ENCODE data around the gene RXFP2. TPM values are rescaled to one million over a fixed set of nuclear protein-coding genes. Genes with fewer than 3 reads are reported as not detected.

Gene RXFP2
- total RNA-seq, 1 donor from 2014 or later = not detected

DNA sequence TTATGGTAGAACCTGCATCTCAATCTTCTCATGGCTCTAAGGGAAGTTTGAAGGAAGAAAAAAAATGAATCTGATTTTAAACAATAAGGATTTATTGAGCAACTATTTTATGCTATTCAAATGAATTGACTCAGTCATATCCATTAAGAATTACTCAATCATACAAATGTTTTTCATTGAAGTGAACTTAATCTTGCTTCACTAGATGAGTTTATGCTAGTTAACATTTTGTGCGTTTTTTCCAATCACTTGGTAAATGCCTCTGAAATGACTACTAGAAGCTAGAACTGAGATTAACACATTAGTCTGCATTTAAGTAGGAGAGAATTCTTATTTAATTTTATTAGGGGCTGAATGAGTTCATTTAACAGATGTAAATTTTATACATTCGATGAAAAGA, 25.2 kb downstream of the RXFP2 start:
- intact Hi-C loops (cut with DNase I) = no loop called here

DNA sequence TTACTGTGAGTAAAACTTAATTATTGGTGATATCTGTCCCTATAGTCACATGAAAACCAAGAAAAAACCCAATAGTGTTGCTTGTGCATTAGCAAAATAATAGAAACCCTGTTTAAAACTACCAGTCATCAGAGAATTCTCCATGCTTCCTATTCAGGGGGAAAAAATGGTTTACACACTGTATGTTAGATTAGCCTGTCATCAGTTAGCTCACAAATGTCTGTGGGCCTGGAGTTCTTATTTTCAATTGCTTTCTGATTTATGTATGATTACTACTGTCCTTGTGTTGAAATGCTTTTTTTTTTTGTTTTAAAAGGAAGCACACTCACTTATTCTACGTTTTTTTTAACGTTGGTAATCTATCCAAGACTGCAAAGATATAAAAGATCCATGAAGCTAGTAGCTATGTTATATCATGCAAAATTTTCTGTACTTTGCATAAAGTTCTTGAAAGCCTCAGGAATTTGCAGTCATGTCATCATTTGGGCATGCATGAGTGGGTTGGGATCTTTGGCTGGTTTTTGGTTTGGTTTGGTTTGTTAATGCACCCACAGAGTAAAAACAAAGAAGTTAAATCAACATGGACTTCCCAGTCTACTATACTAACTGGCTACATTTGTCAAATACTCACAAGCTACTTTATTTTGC, 25.9 kb downstream of the RXFP2 start:
- DNase-seq (ENCODE audit: missing footprints) (no peak), ATAC-seq (no peak)
- intact Hi-C loops (cut with DNase I) = no loop called here

More for the DNA sequence above, 25.2 kb downstream of the RXFP2 start:
- no peak for DNase-seq (ENCODE audit: missing footprints)
- ATAC-seq = no peak

DNA sequence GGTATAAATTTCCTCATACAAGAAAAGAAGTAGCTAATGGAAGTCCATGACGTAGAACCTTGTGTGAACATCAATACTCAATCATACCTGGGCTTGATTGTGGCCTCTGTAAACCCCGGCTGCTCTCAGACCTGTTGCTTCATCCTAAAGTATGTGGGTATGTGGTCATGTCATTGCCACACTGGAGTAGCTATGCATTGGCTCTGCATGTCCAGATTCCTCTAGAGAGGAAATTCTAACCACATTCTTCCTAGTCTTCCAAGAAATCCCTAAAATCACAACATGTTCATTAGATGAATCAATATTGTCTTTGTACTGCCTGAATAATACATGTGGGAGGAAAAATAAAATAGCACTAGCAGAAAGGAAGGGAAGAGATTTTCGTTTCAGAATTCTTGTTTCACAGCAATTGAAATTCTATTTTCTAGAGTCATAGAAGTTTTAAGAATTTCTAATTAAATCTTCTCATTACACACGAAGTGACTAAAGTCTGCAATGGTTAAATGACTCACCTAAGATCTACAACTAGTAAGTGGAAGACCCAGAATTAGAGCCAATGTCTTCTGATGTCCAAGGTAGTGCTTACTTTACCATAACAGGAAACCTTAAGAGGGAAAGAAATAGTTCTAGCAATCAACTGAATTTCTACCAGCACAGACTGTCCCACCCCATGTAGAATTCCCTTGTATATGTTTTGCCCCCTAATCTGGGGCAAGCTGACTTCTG, 28.0 kb downstream of the RXFP2 start:
- no peak for ATAC-seq
- intact Hi-C loops (cut with DNase I) = no loop called here
- DNase-seq (ENCODE audit: missing footprints) = no peak

DNA sequence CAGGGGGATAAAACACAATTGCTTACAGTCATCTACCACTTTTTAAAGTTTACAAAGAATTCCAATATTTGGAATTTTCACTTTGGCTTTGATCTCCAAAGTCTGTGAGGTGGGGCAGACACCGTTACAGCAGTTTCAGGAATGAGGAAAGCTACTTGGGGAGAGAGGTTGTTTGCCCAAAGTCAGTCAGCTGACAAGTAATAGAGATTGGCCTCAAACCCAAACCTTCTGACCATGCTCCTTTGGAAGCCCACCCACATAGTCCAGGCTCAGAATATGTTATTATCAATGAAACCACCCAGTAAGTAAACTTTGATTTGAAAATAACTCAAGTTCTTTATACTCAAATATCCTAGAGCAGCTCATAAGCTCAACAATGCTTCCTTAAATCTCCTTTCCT, 29.0 kb downstream of the RXFP2 start:
- intact Hi-C loops (cut with DNase I) = no loop called here
- DNase-seq (ENCODE audit: missing footprints) (no peak), ATAC-seq (no peak)

DNA sequence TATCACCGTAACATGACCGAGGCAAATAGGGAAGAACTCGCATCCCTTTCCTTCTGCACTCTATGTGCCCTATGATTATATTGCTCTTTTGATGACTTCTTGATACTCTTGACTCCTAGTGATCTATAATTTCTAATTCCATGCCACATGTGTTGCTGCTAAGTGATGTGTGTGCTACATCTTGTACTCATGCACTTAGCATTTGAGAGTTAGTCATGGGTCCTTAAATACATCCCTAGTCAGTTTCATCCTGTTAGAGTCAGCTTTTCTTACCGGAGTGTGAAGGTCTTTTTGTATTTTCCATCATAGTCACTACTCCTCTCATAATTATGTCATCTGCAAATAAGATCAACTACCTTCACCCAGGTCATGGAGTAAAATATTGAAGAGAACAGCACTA, 30.2 kb downstream of the RXFP2 start:
- DNase-seq (ENCODE audit: missing footprints) = no peak
- intact Hi-C loops (cut with DNase I) = no loop called here
- no peak for ATAC-seq

DNA sequence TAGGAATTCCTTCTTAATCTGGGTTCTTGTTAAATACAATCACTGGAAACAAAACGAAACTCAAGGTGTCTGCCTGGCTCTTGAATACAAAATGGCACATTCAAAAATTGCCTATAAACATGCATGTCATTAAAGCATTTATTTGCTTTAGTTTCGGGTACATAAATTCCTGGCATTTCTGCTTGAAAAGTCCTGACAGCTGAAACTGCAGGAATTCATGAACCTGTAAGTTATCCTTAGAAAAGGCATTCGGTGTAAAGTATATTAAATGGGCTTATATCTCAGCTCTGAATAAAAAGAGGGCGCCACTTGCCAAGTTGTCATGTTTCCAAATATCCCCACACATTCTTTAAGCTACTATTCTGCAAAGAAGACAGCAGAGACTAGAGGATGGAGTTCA, 32.9 kb downstream of the RXFP2 start:
- no peak for DNase-seq (ENCODE audit: missing footprints)
- ATAC-seq = no peak
- intact Hi-C loops (cut with DNase I) = no loop called here

DNA sequence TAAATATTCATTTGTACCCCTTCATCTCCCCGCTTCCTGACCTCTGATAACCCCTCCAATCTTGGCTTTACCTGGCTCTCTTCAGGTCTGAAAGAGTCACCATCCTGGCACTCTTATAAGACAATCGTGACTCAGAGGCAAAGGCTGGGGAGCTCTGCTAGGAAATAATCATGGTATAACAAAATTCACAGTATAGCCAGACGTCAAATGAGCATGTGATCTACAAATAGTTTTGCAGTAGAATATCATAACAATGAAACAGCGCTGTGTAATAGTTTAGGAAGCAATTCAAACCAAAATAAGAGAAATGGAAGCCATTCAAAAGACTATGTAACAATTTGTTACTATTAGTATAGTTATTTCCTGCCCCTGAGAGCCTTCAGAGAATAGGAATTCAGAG, 34.2 kb downstream of the RXFP2 start:
- intact Hi-C loops (cut with DNase I) = no loop called here
- no peak for ATAC-seq
- no peak for DNase-seq (ENCODE audit: missing footprints)

DNA sequence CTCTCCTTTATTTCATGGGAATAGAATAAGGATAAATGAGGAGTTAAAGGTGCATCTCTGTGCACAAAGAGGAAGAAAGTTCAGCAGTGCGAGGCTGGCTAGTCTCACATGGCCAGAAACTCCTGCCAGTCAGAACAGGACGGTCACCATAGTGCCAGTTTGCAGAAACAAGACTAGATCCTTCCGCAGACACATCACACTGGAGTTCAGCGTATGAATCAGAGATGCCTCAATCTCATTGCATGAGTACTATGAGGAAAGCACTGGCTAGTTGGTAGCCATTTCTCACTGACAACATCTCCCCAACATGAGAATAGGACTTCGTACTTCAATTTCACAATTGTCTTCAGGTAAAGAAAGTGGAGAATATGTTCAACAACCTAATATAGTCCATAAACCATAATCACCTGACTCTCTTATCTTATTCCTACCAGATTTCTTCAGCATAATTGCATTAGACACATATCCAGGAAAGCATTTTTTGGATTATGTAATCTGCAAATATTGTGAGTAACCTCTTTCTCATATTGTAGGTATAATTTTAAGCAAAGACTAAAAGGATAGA, 34.9 kb downstream of the RXFP2 start:
- intact Hi-C loops (cut with DNase I) = no loop called here
- DNase-seq (ENCODE audit: missing footprints) (no peak), ATAC-seq (no peak)

DNA sequence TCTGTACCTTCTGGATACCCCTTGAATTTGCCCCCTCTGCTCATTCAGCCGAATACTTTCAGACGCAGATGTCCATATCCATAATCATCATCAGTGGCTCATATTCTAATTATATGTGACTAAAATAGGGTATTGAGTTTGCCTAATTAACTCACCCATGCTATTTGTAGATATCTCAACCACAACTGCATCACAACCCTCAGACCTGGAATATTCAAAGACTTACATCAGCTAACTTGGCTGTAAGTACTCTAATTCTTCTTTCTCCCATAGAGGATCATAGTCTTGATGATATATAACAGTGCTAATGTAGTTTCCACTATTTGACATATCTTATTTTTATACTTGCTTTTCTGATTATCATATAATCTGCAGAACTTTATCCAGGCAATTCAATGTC, 35.8 kb downstream of the RXFP2 start:
- no peak for ATAC-seq
- DNase-seq (ENCODE audit: missing footprints) = no peak
- intact Hi-C loops (cut with DNase I) = no loop called here

DNA sequence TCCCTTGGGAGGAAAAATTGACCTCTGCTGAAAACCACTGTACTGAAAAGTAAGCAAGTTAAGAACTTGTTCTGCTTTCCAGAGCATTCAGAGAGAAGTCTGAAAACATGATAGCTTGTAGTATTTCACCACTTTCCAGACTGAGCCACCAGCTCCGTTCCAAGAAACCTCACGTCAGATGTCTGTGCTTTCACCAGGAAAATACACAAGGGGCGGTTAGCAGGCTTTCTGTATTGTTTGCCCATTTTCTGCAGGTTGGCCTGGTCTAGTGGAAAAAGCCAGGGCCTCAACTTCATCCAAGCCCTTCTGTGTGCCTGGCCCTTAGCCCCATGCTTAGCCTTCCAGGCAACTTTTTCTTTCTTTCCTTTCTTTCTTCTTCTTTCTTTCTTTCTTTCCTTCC, 36.4 kb downstream of the RXFP2 start:
- ATAC-seq (peak; percentile 95), DNase-seq (ENCODE audit: missing footprints) (no peak)
- intact Hi-C loops (cut with DNase I) = no loop called here

DNA sequence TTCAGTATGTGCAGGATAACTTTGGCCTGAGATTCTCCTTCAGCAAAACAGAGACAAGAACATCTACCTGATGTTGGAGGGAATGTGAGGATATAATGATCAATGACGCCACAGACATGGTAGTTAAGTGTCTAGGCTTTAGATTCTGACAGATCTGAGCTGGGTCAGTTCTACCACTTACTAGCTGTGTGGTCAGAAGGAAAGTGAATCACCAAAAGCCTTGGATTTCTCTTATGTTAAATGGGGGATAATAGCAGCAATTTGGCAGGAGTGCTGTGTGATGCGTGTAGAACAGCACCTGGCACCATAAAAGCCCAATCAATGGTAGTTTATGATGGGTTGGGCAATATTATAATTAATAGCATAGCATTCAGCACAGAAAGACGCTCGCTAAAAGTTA, 41.7 kb downstream of the RXFP2 start:
- ATAC-seq = no peak
- intact Hi-C loops (cut with DNase I) = no loop called here
- no peak for DNase-seq (ENCODE audit: missing footprints)

DNA sequence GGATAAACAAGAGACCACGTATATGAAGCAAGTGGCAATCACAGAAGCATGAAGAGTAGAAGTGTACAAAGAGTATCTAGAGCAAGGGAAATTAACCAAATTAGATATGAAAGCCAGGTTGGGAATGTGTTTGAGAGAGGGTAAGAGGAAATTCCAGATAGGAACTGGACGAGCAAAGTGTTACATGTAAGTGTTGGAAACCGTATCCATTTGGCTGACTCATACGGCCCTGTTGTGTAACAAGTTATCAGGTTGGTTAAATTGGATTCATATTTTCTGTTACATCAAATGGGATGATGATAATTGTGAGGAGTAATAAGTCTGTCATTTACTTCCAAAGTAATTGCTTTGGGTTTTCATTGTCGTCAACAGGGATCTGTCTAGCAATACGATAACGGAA, 46.7 kb downstream of the RXFP2 start:
- DNase-seq (ENCODE audit: missing footprints) (no peak), ATAC-seq (peak; percentile 86)
- intact Hi-C loops (cut with DNase I) = no loop called here

DNA sequence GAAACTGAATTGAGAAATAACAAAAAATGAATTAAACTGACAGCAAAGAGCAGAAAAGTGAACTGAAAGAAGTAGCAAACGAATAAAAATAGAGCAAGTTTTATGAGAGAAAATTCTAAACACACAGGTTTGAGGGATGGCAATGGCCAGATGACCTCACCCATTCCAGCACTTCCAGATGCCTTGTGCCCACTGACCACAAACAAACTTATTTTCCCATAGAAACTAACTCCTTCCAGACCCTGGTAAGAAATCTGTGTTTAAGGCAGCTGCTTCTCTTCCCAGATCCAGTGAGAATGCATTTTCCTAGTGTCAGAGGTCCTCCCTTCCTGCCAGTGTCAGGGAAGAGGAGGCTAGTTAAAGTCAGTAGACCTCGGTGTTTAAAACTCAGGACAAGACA, 51.7 kb downstream of the RXFP2 start:
- no peak for ATAC-seq
- DNase-seq (ENCODE audit: missing footprints) = no peak
- intact Hi-C loops (cut with DNase I) = no loop called here

DNA sequence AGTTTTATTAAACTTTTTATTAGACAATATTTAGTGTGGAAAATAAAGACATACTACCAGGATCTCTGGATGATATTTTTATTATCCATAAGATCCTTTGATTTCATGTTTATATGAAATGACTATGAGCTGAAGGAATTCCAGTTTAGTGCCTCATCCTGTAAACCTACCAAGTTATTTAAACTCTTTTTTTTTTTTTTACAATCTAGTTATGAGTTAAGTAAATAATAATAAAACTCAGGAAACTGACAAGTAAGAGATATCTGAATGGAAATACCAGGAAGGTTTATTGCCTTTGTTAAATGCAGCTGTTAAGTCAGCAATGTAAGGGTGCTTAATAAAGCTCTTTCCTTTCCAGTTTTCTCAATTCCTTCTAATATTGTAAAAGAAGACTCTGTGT, 53.9 kb downstream of the RXFP2 start:
- DNase-seq (ENCODE audit: missing footprints) = no peak
- ATAC-seq = no peak
- intact Hi-C loops (cut with DNase I) = no loop called here

DNA sequence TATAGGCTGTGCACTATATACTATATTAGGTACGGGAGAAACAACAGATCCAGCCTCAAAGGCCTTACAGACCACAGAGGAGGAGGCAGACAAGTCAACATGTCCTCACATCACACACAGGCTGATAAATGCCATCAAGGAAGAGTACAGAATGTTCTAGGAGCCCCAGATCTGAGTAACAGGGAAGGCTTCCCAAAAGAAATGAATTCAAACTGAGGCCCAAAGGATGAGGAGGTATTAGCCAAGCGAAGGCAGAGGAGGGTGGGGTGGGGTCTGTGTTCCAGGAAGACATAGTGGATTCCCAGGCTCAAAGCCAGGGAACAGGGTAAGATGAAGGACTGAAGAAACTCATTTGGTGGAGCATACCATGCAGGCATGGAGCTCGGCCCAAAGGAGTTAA, 55.1 kb downstream of the RXFP2 start:
- peak; percentile 78 for ATAC-seq
- DNase-seq (ENCODE audit: missing footprints) = no peak
- intact Hi-C loops (cut with DNase I) = no loop called here

DNA sequence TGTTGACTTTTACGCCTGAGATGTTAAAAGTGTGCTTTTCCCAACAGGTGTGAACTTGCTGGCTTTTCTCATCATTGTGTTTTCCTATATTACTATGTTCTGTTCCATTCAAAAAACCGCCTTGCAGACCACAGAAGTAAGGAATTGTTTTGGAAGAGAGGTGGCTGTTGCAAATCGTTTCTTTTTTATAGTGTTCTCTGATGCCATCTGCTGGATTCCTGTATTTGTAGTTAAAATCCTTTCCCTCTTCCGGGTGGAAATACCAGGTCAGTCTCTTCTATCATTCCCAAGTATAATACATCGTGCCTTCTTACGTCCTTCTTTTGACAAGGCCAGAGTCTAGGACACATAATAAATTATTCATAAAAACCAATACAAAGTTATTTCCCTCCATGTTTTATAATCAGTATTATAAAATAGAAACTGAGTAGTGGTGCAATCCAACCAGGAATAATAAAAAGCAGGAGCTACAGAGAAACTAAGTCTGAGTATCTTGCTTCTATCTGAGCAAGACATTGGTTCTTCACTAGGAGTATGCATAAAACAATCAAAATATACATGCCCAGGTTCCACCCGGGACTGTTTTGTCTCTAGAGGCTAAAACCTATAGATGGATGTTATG, 57.9 kb downstream of the RXFP2 start:
- no peak for ATAC-seq

DNA sequence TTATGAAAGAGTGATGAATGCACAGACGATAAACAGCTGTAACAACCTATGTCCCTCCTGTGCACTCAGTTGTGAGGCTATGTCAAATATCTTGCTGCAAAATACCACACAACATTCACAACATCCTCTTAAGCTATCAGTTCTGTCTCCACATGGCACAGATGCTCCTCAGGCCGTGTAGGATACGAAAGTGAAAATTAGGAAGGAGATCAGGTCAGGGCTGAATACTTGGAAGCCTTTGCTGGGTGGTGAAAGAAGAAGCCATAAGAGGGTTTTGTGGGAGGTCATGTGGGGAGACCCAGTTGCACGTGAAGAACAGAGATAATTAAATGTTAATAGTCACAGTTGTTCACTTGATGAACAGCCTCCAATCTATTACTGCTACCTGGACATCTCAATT, 58.9 kb downstream of the RXFP2 start:
- ATAC-seq (no peak), DNase-seq (ENCODE audit: missing footprints) (no peak)
- intact Hi-C loops (cut with DNase I) = loop anchor here (5.0 kb wide), 1 partner anchor 366 kb away; no protein-coding TSS in a partner anchor

More for the DNA sequence above, 57.9 kb downstream of the RXFP2 start:
- intact Hi-C loops (cut with DNase I) = loop anchor here (5.0 kb wide), 1 partner anchor 365 kb away; no protein-coding TSS in a partner anchor
- DNase-seq (ENCODE audit: missing footprints) = no peak

DNA sequence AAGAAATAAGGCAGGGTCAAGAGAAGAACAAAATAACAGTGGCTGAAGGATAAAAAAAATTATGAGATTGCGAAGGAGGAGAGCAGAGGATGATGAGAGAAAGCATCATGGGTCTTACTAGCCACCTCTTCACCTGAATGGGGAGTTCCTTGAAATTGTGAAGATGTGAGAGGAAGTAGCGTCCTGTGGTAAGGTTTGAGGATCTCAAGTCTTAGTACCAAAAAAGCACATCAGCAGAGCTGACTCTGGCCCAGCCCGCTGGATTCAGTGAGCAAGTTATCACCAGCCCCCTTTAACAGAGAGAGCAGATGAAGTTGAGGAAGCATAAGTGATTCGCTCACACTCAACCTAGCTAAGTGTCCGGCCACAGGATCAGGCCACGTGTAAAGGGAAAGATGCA, 61.8 kb downstream of the RXFP2 start:
- ATAC-seq = no peak
- intact Hi-C loops (cut with DNase I) = no loop called here
- DNase-seq (ENCODE audit: missing footprints) = no peak

DNA sequence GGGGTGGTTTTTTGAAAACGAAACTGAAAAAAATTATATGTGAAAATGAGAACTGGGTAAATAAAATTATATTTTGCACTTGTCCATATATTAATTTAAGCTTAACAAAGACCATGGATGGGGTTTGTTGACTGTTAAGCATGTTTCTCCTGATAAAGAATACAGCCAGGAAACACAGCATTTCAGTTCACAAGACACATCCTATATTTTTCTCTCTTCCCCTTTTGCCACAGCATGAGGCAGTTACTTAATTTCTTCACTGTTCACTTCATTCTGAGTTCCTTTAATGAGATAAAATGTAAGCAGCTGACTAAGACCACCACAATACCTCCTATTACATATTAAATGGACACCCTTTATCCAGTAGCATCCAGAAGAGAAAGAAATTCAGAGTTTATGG, 64.0 kb downstream of the RXFP2 start:
- ATAC-seq = no peak
- no peak for DNase-seq (ENCODE audit: missing footprints)
- intact Hi-C loops (cut with DNase I) = no loop called here

DNA sequence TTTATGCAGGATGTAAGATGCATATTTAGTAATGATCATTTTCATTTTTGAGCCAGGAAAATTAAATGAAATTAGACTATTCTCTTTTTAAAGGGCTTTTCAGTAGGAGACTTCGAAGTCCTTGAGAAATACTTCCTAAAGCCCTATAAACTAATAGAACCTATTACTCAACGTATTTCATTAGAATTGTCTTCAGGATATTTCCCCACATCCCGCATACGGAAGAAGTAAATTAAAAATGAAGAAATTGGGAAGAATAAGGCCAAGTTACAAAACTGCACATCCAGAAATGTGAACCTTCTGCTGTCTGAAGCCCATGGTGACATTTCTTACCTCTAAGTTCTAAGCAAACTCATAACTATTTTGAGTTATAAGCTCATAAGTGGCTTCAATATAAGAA, 66.5 kb downstream of the RXFP2 start:
- ATAC-seq (no peak), DNase-seq (ENCODE audit: missing footprints) (no peak)
- intact Hi-C loops (cut with DNase I) = no loop called here
